PFSK-1 (cell line): Measurements from ENCODE around the gene CROCC2.

Source experiments
- FOXP2 ChIP-seq: optimal IDR thresholded peaks from 2 replicates; pipeline ENCODE3; 2011; ENCODE audit warnings: borderline replicate concordance, control low read depth, inconsistent platforms; ENCODE audit not compliant: insufficient read depth; ENCODE audit errors: extremely low read length, extremely low read depth
- POLR2AphosphoS5 ChIP-seq: IDR thresholded peaks from 2 replicates; pipeline ENCODE4 v1.6.1; 2012; ENCODE audit warnings: low read depth, mild to moderate bottlenecking, control low read depth, low read length, moderate library complexity
- REST ChIP-seq, 2 experiments: IDR thresholded peaks; 2 replicates each; pipeline versions ENCODE4 v1.6.1 to v1.8.0; 2011 to 2012; ENCODE audit warnings: low read depth in 2 of 2, low read length in 2 of 2, control low read depth in 1 of 2, inconsistent platforms in 1 of 2, mild to moderate bottlenecking in 1 of 2, moderate library complexity in 1 of 2; ENCODE audit not compliant: insufficient read depth in 1 of 2
- SIN3A ChIP-seq: IDR thresholded peaks from 2 replicates; pipeline ENCODE4 v1.6.1; 2012; ENCODE audit warnings: mild to moderate bottlenecking, low read length, moderate library complexity, borderline replicate concordance; ENCODE audit not compliant: insufficient read depth
- TAF1 ChIP-seq: IDR thresholded peaks from 2 replicates; pipeline ENCODE4 v1.6.1; 2012; ENCODE audit warnings: low read length, control low read depth, borderline replicate concordance; ENCODE audit not compliant: insufficient read depth

The CROCC2 gene

GRCh38 chr2:241014764-241015163 lies 108.6 kb downstream of the CROCC2 start:
- TF ChIP-seq REST (IDR thresholded peaks at IDR 0.05; ENCODE audit: insufficient read depth in 1 of 2, low read depth in 2 of 2, low read length in 2 of 2) (no peak), TAF1 (no peak), POLR2AphosphoS5 (no peak), SIN3A (no peak), FOXP2 (no peak)

- TF ChIP-seq FOXP2 (no peak), REST (IDR thresholded peaks at IDR 0.05; ENCODE audit: insufficient read depth in 1 of 2, low read depth in 2 of 2, low read length in 2 of 2) (no peak), POLR2AphosphoS5 (no peak), TAF1 (no peak), SIN3A (no peak)
These were observed 109.3 kb downstream of the CROCC2 start for GRCh38 chr2:241015439-241015838.

- TF ChIP-seq FOXP2 (no peak), TAF1 (no peak)
These were observed 111.2 kb downstream of the CROCC2 start for GRCh38 chr2:241017228-241017940.

GRCh38 chr2:241018051-241018891 lies 112.1 kb downstream of the CROCC2 start:
- TF ChIP-seq POLR2AphosphoS5 (no peak), REST (IDR thresholded peaks at IDR 0.05; ENCODE audit: insufficient read depth in 1 of 2, low read depth in 2 of 2, low read length in 2 of 2) (no peak), SIN3A (no peak), TAF1 (no peak), FOXP2 (no peak)

GRCh38 chr2:241019441-241020139 lies 113.5 kb downstream of the CROCC2 start:
- TF ChIP-seq REST (IDR thresholded peaks at IDR 0.05; ENCODE audit: insufficient read depth in 1 of 2, low read depth in 2 of 2, low read length in 2 of 2) = no peak
- TF ChIP-seq SIN3A = no peak
- TF ChIP-seq POLR2AphosphoS5 = no peak
- no peak for TF ChIP-seq TAF1
- no peak for TF ChIP-seq FOXP2
